Measurements from ENCODE around the gene MAG. TPM values are rescaled to one million over a fixed set of nuclear protein-coding genes. Genes with fewer than 3 reads are reported as not detected.
"Not testable (repeated sequence)": the region's sequence is repeated elsewhere in the genome, so short reads cannot be mapped to it uniquely, and the experiment has no call there.

The MAG gene
- total RNA-seq, 4 donors from 2014 or later = 0.91 to 15.1 TPM; not detected in 2

DNA sequence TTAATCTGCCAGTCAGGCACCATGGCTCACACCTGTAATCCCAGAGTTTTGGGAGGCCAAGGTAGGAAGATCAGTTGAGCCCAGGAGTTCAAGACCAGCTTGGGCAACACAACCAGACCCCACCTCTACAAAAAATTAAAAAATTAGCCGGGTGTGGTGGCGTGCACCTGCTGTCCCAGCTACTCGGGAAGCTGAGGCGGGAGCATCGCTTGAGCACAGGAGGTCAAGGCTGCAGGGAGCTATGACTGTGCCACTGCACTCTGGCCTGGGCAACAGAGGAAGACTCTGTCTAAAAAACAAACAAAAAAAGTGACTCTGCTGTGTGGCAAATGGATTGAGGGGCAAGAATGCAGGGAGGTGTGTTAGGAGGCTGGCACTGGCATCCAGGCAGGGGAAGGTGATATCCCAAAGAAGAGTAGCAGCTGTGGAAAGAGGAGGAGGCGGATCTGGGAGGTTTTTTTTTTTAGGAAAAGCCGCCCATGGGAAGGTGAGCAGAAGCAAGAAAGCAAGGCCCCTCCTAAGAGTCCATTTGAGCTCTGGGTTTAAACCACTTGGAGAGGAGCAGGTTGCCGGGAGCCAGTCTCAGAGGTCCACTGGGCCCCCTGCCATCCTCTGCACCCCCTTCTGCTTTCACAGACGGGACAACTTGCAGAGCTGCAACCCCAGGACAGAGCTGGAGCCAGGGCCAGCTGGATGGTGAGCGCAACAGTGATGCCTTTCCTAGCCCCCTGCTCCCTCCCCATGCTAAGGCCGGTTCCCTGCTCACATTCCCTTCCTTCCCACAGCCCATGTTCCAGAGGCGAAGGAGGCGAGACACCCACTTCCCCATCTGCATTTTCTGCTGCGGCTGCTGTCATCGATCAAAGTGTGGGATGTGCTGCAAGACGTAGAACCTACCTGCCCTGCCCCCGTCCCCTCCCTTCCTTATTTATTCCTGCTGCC, 7.5 kb upstream of the MAG start:
- no peak for TF ChIP-seq POLR2A (IDR thresholded peaks at IDR 0.05)
- TF ChIP-seq, protein P1, sequence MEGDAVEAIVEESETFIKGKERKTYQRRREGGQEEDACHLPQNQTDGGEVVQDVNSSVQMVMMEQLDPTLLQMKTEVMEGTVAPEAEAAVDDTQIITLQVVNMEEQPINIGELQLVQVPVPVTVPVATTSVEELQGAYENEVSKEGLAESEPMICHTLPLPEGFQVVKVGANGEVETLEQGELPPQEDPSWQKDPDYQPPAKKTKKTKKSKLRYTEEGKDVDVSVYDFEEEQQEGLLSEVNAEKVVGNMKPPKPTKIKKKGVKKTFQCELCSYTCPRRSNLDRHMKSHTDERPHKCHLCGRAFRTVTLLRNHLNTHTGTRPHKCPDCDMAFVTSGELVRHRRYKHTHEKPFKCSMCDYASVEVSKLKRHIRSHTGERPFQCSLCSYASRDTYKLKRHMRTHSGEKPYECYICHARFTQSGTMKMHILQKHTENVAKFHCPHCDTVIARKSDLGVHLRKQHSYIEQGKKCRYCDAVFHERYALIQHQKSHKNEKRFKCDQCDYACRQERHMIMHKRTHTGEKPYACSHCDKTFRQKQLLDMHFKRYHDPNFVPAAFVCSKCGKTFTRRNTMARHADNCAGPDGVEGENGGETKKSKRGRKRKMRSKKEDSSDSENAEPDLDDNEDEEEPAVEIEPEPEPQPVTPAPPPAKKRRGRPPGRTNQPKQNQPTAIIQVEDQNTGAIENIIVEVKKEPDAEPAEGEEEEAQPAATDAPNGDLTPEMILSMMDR (IDR thresholded peaks at IDR 0.05) = no peak
- Histone ChIP-seq H3K4me3 (no peak overlapping the region), H3K27me3 (no peaks in the 10 kb centered on the region), H3K9me3 (no peaks in the 10 kb centered on the region), H3K27ac (no peak overlapping the region), H3K4me1 (no peaks in the 10 kb centered on the region), H3K36me3 (no peaks in the 10 kb centered on the region)
- intact Hi-C loops (cut with DNase I; ENCODE audit: low total_unique reads) = no loop called here
- no peak for DNase-seq

DNA sequence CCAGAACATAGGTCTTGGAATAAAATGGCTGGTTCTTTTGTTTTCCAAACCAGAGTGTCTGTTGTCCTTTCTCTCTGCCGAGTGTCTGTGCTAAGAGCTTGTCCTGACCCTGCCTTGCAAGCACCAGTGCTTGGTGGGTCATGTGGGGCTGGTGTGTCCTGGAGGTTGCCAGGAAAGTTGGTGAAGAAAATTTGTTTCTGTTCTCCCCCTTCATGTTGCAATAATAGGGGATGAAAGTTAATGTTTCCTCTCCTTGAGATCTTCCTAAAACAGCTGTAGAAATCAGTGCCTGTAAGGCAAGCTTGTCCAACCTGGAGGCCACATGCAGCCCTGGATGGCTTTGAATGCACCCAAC, 6.9 kb upstream of the MAG start:
- Histone ChIP-seq H3K9me3 (no peaks in the 10 kb centered on the region), H3K4me1 (no peaks in the 10 kb centered on the region), H3K36me3 (no peaks in the 10 kb centered on the region), H3K27ac (no peak overlapping the region), H3K4me3 (no peak overlapping the region), H3K27me3 (no peaks in the 10 kb centered on the region)
- no peak for TF ChIP-seq POLR2A (IDR thresholded peaks at IDR 0.05)
- TF ChIP-seq, protein P1 (IDR thresholded peaks at IDR 0.05) = no peak
- no peak for DNase-seq
- intact Hi-C loops (cut with DNase I; ENCODE audit: low total_unique reads) = no loop called here

DNA sequence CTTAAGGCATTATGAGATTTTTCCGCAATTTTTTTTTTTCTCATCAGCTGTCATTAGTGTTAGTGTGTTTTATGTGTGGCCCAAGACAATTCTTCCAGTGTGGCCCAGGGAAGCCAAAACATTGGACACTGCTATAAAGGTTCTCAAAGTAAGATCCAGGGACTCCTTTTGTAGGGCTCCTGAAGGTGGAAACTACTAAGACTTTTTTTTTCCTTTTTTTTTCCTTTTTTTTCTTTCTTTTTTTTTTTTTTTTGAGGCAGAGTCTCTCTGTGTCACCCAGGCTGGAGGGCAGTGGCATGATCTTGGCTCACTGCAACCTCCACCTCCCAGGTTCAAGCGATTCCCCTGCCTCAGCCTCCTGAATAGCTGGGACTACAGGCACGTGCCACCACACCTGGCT, 6.5 kb upstream of the MAG start:
- intact Hi-C loops (cut with DNase I; ENCODE audit: low total_unique reads); H3K4me1 ChIP-seq; H3K9me3 ChIP-seq; H3K27ac ChIP-seq; H3K27me3 ChIP-seq; DNase-seq; H3K4me3 ChIP-seq; H3K36me3 ChIP-seq: not testable (repeated sequence)

DNA sequence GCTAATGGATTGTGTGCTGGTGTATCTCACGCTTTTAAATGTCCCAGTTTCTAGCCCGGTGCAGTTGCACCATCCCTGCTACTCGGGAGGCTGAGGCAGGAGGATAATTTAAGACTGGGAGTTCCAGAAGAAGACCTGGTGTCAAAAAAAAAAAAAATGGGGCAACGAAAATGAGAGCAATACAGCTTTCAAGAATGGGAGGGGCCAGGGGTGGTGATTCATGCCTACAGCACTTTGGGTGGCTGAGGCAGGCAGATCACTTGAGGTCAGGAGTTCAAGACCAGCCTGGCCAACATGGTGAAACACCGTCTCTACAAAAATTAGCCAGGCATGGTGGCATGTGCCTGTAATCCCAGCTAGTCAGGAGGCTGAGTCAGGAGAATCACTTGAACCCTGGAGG, 5.9 kb upstream of the MAG start:
- H3K27me3 ChIP-seq; DNase-seq; H3K9me3 ChIP-seq; H3K27ac ChIP-seq; H3K4me3 ChIP-seq; H3K36me3 ChIP-seq; H3K4me1 ChIP-seq; intact Hi-C loops (cut with DNase I; ENCODE audit: low total_unique reads): not testable (repeated sequence)

DNA sequence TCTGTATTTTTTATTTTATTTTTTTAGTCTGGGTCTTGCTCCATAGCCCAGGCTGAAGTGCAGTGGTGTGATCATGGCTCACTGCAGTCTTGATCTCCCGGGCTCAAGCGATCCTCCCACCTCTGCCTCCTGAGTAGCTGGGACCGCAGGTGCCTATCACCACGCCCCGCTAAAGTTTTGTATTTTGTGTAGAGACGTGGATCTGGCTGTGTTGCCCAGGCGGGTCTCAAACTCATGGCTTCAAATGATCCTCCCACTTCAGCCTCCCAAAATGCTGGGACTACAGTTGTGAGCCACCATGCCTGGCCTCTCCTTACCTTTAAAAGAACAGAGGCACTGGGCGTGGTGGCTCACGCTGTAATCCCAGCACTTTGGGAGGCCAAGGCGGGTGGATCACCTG, 4.2 kb upstream of the MAG start:
- Histone ChIP-seq H3K27ac (no peak overlapping the region), H3K4me1 (no peaks in the 10 kb centered on the region), H3K36me3 (no peaks in the 10 kb centered on the region), H3K4me3 (no peak overlapping the region), H3K9me3 (no peaks in the 10 kb centered on the region), H3K27me3 (no peaks in the 10 kb centered on the region)
- DNase-seq = no peak
- intact Hi-C loops (cut with DNase I; ENCODE audit: low total_unique reads) = no loop called here
- TF ChIP-seq POLR2A (IDR thresholded peaks at IDR 0.05) = no peak
- TF ChIP-seq, protein P1 (IDR thresholded peaks at IDR 0.05) = no peak

DNA sequence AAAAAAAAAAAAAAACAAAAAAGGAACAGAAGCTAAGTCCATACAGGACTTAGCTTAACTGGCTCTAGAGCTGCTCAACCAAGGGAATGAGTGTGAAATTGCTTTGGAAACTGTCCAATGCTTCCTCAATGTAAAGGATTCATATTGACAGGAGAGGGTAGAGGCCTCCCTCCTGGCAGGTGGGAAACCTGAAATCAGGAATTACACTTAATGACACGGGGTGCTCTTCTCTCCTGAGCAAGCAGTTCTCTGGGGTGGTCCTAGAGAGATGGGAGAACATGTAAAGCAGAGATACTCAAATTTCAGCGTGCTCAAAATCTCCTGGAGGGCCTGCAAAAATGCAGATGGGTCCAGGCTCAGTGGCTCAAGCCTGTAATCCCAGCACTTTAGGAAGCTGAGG, 3.6 kb upstream of the MAG start:
- H3K27ac ChIP-seq = no peak overlapping the region
- no peak for TF ChIP-seq POLR2A (IDR thresholded peaks at IDR 0.05)
- TF ChIP-seq, protein P1 (IDR thresholded peaks at IDR 0.05) = no peak
- no peaks in the 10 kb centered on the region for H3K27me3 ChIP-seq
- intact Hi-C loops (cut with DNase I; ENCODE audit: low total_unique reads) = no loop called here
- no peaks in the 10 kb centered on the region for H3K9me3 ChIP-seq
- no peak for DNase-seq
- no peaks in the 10 kb centered on the region for H3K36me3 ChIP-seq
- no peaks in the 10 kb centered on the region for H3K4me1 ChIP-seq
- no peak overlapping the region for H3K4me3 ChIP-seq

All from uterus (tissue), 4 donors.